Upper lobe of right lung (tissue), 1 donor: ENCODE measurements around the gene UQCC2. TPM values are rescaled to one million over a fixed set of nuclear protein-coding genes. Genes with fewer than 3 reads are reported as not detected.

Experiments used
- ATAC-seq: fragments of 200-7000 bp; cut with Tn5 transposase; one replicate; pipeline ENCODE4 v1.9.1; 2020; ENCODE audit warnings: mild to moderate bottlenecking, moderate library complexity
- DNase-seq: peaks from one replicate; pipeline ENCODE4 v3.0.0-alpha.2; 2020
- H3K27ac ChIP-seq: fragments of 200-600 bp; one replicate; pipeline ENCODE4 v1.8.0; 2022
- H3K27me3 ChIP-seq: fragments of 200-600 bp; one replicate; pipeline ENCODE4 v1.8.0; 2022; ENCODE audit warnings: mild to moderate bottlenecking
- H3K36me3 ChIP-seq: fragments of 200-600 bp; one replicate; pipeline ENCODE4 v1.8.0; 2022
- H3K4me1 ChIP-seq: fragments of 200-600 bp; one replicate; pipeline ENCODE4 v1.8.0; 2022
- H3K4me3 ChIP-seq: fragments of 200-600 bp; one replicate; pipeline ENCODE4 v1.8.0; 2022; ENCODE audit warnings: mild to moderate bottlenecking
- H3K9me3 ChIP-seq: fragments of 200-600 bp; one replicate; pipeline ENCODE4 v1.8.0; 2022
- CTCF ChIP-seq: fragments of 200-600 bp; IDR thresholded peaks from one replicate; pipeline ENCODE4 v1.8.0; 2022; ENCODE audit warnings: antibody characterized with exemption
- intact Hi-C: fragments of 100-400 bp; cut with DNase I; formaldehyde crosslinking; loops from one replicate; pipeline ENCODE4 v1.11.0; 2022
- total RNA-seq: library from RNA; stranded (reverse); fragmentation: NEBNext Ultra II Directional; extraction: Animal tissue kit (Norgen Biotek cat#: 25700); gene quantifications from one replicate; pipeline ENCODE4 v1.2.1, GENCODE V29; 2021
- donor health status: DM: no; HTN: yes; CAD: no; lungs with severe emphysema.

UQCC2 gene
- total RNA-seq, 1 donor from 2014 or later, result 40.6 TPM

DNA sequence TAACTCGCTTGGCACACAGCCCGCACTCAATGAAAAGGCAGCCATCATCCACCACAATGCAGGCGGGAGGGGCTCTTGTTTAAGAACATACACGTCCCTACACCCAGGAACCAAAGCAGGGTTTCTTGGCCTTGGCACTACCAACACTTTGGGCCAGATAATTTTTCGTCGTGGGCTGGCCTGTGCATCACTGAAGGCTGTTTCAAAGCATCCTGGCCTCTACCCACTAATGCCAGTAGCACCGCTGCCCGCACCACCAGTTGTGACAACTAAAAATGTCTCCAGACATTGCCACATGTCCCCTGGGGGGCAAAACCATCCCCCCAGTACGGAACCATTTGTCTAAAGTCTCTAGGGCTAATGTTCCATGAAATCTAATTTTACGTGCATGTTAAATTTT is 13.0 kb downstream of the UQCC2 start:
- Histone ChIP-seq H3K4me3 (no peak overlapping the region), H3K4me1 (peaks cover 46% of the 10 kb centered on the region), H3K27ac (no peak overlapping the region), H3K27me3 (no peaks in the 10 kb centered on the region), H3K36me3 (peaks cover 39% of the 10 kb centered on the region), H3K9me3 (no peaks in the 10 kb centered on the region)
- no peak for TF ChIP-seq CTCF
- ATAC-seq (no peak), DNase-seq (peak; percentile 45)
- intact Hi-C loops, result loop anchor here (10.0 kb wide), 1 partner anchor 114 kb away; the partner anchor contains the start of gene BAK1

DNA sequence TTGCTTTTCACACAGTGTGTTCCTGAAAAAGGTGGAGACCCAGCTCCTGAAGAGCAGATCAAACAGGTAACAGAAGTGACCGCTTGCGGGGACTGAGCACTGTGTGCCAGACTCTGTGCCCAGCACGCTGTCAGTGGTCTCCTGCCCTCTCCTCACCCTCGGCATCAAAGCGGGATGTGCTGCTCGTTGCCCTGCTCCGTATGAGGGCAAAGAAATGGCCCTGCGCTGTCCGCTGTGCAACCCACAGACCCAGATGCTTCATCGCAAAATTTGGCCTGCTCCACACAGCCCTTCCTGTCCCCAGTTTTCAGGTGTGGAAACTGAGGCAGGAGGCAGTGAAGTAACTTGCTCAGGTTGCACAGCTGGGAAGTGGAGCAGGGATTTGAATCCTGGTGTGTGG is 13.7 kb downstream of the UQCC2 start:
- Histone ChIP-seq H3K27me3 (no peaks in the 10 kb centered on the region), H3K27ac (peak overlapping the region; percentile 60), H3K36me3 (peaks cover 46% of the 10 kb centered on the region), H3K4me3 (no peak overlapping the region), H3K9me3 (no peaks in the 10 kb centered on the region), H3K4me1 (peaks cover 53% of the 10 kb centered on the region)
- intact Hi-C loops, result loop anchor here (10.0 kb wide), 1 partner anchor 113 kb away; the partner anchor contains the start of gene BAK1
- DNase-seq, result no peak
- no peak for TF ChIP-seq CTCF
- no peak for ATAC-seq

GRCh38 chr6:33696548-33697518 is 14.7 kb downstream of the UQCC2 start:
- no peak for TF ChIP-seq CTCF
- intact Hi-C loops, result loop anchor here (10.0 kb wide), 1 partner anchor 112 kb away; the partner anchor contains the start of gene BAK1
- H3K27me3 ChIP-seq, result no peaks in the 10 kb centered on the region
- H3K36me3 ChIP-seq, result peaks cover 54% of the 10 kb centered on the region
- no peaks in the 10 kb centered on the region for H3K9me3 ChIP-seq
- no peak for DNase-seq
- H3K27ac ChIP-seq, result peak overlapping the region; percentile 60
- peak; percentile 3 for ATAC-seq
- H3K4me3 ChIP-seq, result no peak overlapping the region
- H3K4me1 ChIP-seq, result peaks cover 61% of the 10 kb centered on the region

- Histone ChIP-seq H3K4me1 (peaks cover 61% of the 10 kb centered on the region), H3K36me3 (peaks cover 58% of the 10 kb centered on the region), H3K9me3 (no peaks in the 10 kb centered on the region), H3K4me3 (no peak overlapping the region), H3K27ac (peak overlapping the region; percentile 60), H3K27me3 (no peaks in the 10 kb centered on the region)
- TF ChIP-seq CTCF, result no peak
- intact Hi-C loops, result loop anchor here (10.0 kb wide), 1 partner anchor 111 kb away; the partner anchor contains the start of gene BAK1
- ATAC-seq (no peak), DNase-seq (no peak)
Measured at GRCh38 chr6:33696076-33696475, 15.4 kb downstream of the UQCC2 start.

- intact Hi-C loops, result loop anchor here (10.0 kb wide), 1 partner anchor 111 kb away; the partner anchor contains the start of gene BAK1
- peaks cover 63% of the 10 kb centered on the region for H3K36me3 ChIP-seq
- H3K9me3 ChIP-seq, result no peaks in the 10 kb centered on the region
- H3K27ac ChIP-seq, result peak overlapping the region; percentile 60
- no peak for TF ChIP-seq CTCF
- no peak overlapping the region for H3K4me3 ChIP-seq
- no peak for ATAC-seq
- DNase-seq, result no peak
- peaks cover 61% of the 10 kb centered on the region for H3K4me1 ChIP-seq
- no peaks in the 10 kb centered on the region for H3K27me3 ChIP-seq
Measured at GRCh38 chr6:33695451-33695887, 16.0 kb downstream of the UQCC2 start.
